Iris pigment epithelial cell (primary cell): Measurements from ENCODE around the gene RBM39.
"Not testable (repeated sequence)": the region's sequence is repeated elsewhere in the genome, so short reads cannot be mapped to it uniquely, and the experiment has no call there.

Source experiments
- DNase-seq: peaks from one replicate; pipeline ENCODE4 v3.0.0-alpha.2; 2011; ENCODE audit warnings: low read depth

Gene RBM39

GRCh38 chr20:35706591-35707529 is 35.2 kb downstream of the RBM39 start:
- not testable (repeated sequence) for DNase-seq

GRCh38 chr20:35705894-35706293 is 36.2 kb downstream of the RBM39 start:
- not testable (repeated sequence) for DNase-seq

- no peak for DNase-seq
Measured at GRCh38 chr20:35704514-35705261, 37.4 kb downstream of the RBM39 start.

- DNase-seq, result no peak
Measured at GRCh38 chr20:35702824-35703695, 39.0 kb downstream of the RBM39 start.

- peak; percentile 24 for DNase-seq
Measured at GRCh38 chr20:35702051-35702823, 39.8 kb downstream of the RBM39 start.

GRCh38 chr20:35700625-35701148 is 41.4 kb downstream of the RBM39 start:
- no peak for DNase-seq

GRCh38 chr20:35699957-35700624 is 42.0 kb downstream of the RBM39 start:
- no peak for DNase-seq

- DNase-seq, result peak; percentile 84
Measured at GRCh38 chr20:35699127-35699956, 42.7 kb downstream of the RBM39 start, which contains the start of the genes NFS1 and ROMO1. Gene NFS1 (minus strand): TSS chr20:35699352. CDS start chr20:35699288, 64 bp downstream. Gene ROMO1 (plus strand): TSS chr20:35699405. CDS start chr20:35699633, 228 bp downstream.

- DNase-seq, result no peak
Measured at GRCh38 chr20:35698298-35699126, 43.5 kb downstream of the RBM39 start.

- no peak for DNase-seq
Measured at GRCh38 chr20:35697696-35698297, 44.3 kb downstream of the RBM39 start.

GRCh38 chr20:35695978-35696377 is 46.1 kb downstream of the RBM39 start:
- no peak for DNase-seq

GRCh38 chr20:35695245-35695749 is 46.8 kb downstream of the RBM39 start:
- DNase-seq, result no peak

GRCh38 chr20:35690265-35690664 is 51.8 kb downstream of the RBM39 start:
- no peak for DNase-seq

GRCh38 chr20:35686872-35687271 is 55.2 kb downstream of the RBM39 start:
- DNase-seq, result not testable (repeated sequence)

- DNase-seq, result not testable (repeated sequence)
Measured at GRCh38 chr20:35685368-35685767, 56.7 kb downstream of the RBM39 start.

- DNase-seq, result no peak
Measured at GRCh38 chr20:35681960-35682359, 60.1 kb downstream of the RBM39 start.

GRCh38 chr20:35680452-35681183 is 61.4 kb downstream of the RBM39 start:
- no peak for DNase-seq
